H1 (cell line): Measurements from ENCODE around the gene SLC4A1AP. TPM values are rescaled to one million over a fixed set of nuclear protein-coding genes. Genes with fewer than 3 reads are reported as not detected.

Experiments used
- CTCF ChIA-PET: fragments of 300-600 bp; sonication (Branson Sonifier 250); formaldehyde crosslinking; loops from one replicate; lab custom pipeline; 2021; ENCODE audit not compliant: partially characterized antibody; lab: Charles Lee
- POLR2A ChIA-PET: fragments of 300-600 bp; sonication (Branson Sonifier 250); formaldehyde crosslinking; loops from one replicate; lab custom pipeline; 2021; ENCODE audit warnings: inconsistent platforms; ENCODE audit not compliant: partially characterized antibody; lab: Charles Lee
- DNase-seq, 2 experiments: peaks; one replicate each; pipeline versions ENCODE4 v3.0.0 to v3.0.0-alpha.2; 2010 to 2022; ENCODE audit warnings: low spot score in 2 of 2, low read depth in 1 of 2, mixed read lengths in 1 of 2
- FAIRE-seq: peaks from 2 replicates; lab custom pipeline; 2011; peaks lifted over from hg19 to GRCh38; lab: Jason Lieb, UNC
- H2AFZ ChIP-seq: 2 replicates; pipeline ENCODE4 v1.8.1; 2012; ENCODE audit warnings: low read length, inconsistent platforms
- H2AK5ac ChIP-seq: 2 replicates; pipeline ENCODE4 v1.6.1; 2013; ENCODE audit warnings: low read depth, low read length
- H2BK120ac ChIP-seq: replicated peaks from 2 replicates; pipeline ENCODE3; 2013; ENCODE audit warnings: low read depth, low read length, inconsistent platforms
- H2BK12ac ChIP-seq: 2 replicates; pipeline ENCODE4 v1.6.1; 2013; ENCODE audit warnings: low read depth, low read length
- H2BK15ac ChIP-seq: 2 replicates; pipeline ENCODE4 v1.6.1; 2013; ENCODE audit warnings: low read length
- H2BK20ac ChIP-seq: 2 replicates; pipeline ENCODE4 v1.6.1; 2013; ENCODE audit warnings: low read length
- H2BK5ac ChIP-seq: 2 replicates; pipeline ENCODE4 v1.6.1; 2013; ENCODE audit warnings: low read depth, low read length
- H3K14ac ChIP-seq: 2 replicates; pipeline ENCODE4 v1.6.1; 2013; ENCODE audit warnings: inconsistent platforms; ENCODE audit not compliant: insufficient read length
- H3K18ac ChIP-seq: 2 replicates; pipeline ENCODE4 v1.6.1; 2013; ENCODE audit warnings: low read length; ENCODE audit errors: extremely low read depth
- H3K23ac ChIP-seq: 2 replicates; pipeline ENCODE4 v1.6.1; 2013; ENCODE audit warnings: inconsistent platforms; ENCODE audit not compliant: insufficient read length
- H3K23me2 ChIP-seq: 2 replicates; pipeline ENCODE4 v1.6.1; 2013; ENCODE audit warnings: low read depth, low read length
- H3K27ac ChIP-seq: 2 replicates; pipeline ENCODE4 v1.6.1; 2011; ENCODE audit warnings: low read depth, low read length, inconsistent platforms
- H3K27me3 ChIP-seq, 4 experiments: replicated peaks in 1 of 4; 1 replicate in 1 of 4; 2 replicates in 3 of 4; pipeline versions ENCODE4 v1.6.1 to v1.8.1; 2011 to 2013; ENCODE audit warnings: low read length in 3 of 4, mild to moderate bottlenecking in 3 of 4, inconsistent platforms in 2 of 4, mixed read lengths in 2 of 4, moderate library complexity in 1 of 4; ENCODE audit not compliant: control insufficient read depth in 3 of 4, insufficient read depth in 3 of 4; ENCODE audit errors: extremely low read depth in 1 of 4
- H3K36me3 ChIP-seq, 4 experiments: 2 replicates each; pipeline versions ENCODE4 v1.6.1 to v1.8.1; 2011 to 2013; ENCODE audit warnings: mild to moderate bottlenecking in 4 of 4, low read length in 3 of 4, moderate library complexity in 2 of 4, control low read depth in 1 of 4, inconsistent platforms in 1 of 4; ENCODE audit not compliant: insufficient read depth in 4 of 4, control insufficient read depth in 2 of 4
- H3K4ac ChIP-seq: replicated peaks from 2 replicates; pipeline ENCODE3; 2013; ENCODE audit warnings: low read length, low read depth, mixed read lengths, inconsistent platforms; ENCODE audit not compliant: insufficient read length
- H3K4me1 ChIP-seq, 4 experiments: replicated peaks in 1 of 4; 1 replicate in 1 of 4; 2 replicates in 3 of 4; pipeline versions ENCODE4 v1.6.1 to v1.8.1; 2011 to 2013; ENCODE audit warnings: low read length in 3 of 4, inconsistent platforms in 2 of 4, mixed read lengths in 1 of 4; ENCODE audit not compliant: insufficient read depth in 4 of 4, control insufficient read depth in 3 of 4
- H3K4me2 ChIP-seq, 2 experiments: 2 replicates each; pipeline versions ENCODE4 v1.6.1 to v1.8.1; 2011 to 2013; ENCODE audit warnings: low read depth in 2 of 2, low read length in 2 of 2, control low read depth in 1 of 2, inconsistent platforms in 1 of 2, mild to moderate bottlenecking in 1 of 2; ENCODE audit not compliant: insufficient read depth in 1 of 2
- H3K4me3 ChIP-seq, 4 experiments: fragments of 200-600, 300-600 bp in 1 of 4; sonication (generic), shearing (Covaris generic), sonication (Bioruptor Twin) in 1 of 4; 2 replicates each; pipeline versions ENCODE4 v1.5.1 to v1.8.1; 2011 to 2016; ENCODE audit warnings: low read length in 4 of 4, low read depth in 3 of 4, control low read depth in 2 of 4, inconsistent platforms in 2 of 4, mild to moderate bottlenecking in 2 of 4, mixed read lengths in 1 of 4, moderate library complexity in 1 of 4; ENCODE audit not compliant: insufficient read depth in 2 of 4; ENCODE audit errors: extremely low read depth in 1 of 4
- H3K56ac ChIP-seq: replicated peaks from 2 replicates; pipeline ENCODE3; 2013; ENCODE audit warnings: low read depth, mild to moderate bottlenecking, mixed read lengths, low read length, inconsistent platforms; ENCODE audit not compliant: insufficient read length
- H3K79me1 ChIP-seq: 2 replicates; pipeline ENCODE4 v1.6.1; 2013; ENCODE audit warnings: low read depth, low read length, control low read depth
- H3K79me2 ChIP-seq, 2 experiments: 2 replicates each; pipeline versions ENCODE4 v1.6.1 to v1.8.1; 2012 to 2013; ENCODE audit warnings: low read length in 2 of 2, mild to moderate bottlenecking in 2 of 2, inconsistent platforms in 1 of 2; ENCODE audit not compliant: insufficient read depth in 2 of 2, control insufficient read depth in 1 of 2
- H3K9ac ChIP-seq, 4 experiments: replicated peaks in 1 of 4; 1 replicate in 1 of 4; 2 replicates in 3 of 4; pipeline versions ENCODE4 v1.6.1 to v1.8.1; 2011 to 2013; ENCODE audit warnings: low read depth in 3 of 4, low read length in 3 of 4, control low read depth in 2 of 4, mild to moderate bottlenecking in 2 of 4, moderate library complexity in 2 of 4, inconsistent platforms in 1 of 4; ENCODE audit errors: extremely low read depth in 1 of 4
- H3K9me3 ChIP-seq, 2 experiments: 2 replicates each; pipeline versions ENCODE4 v1.6.1 to v1.8.1; 2012 to 2013; ENCODE audit warnings: mild to moderate bottlenecking in 2 of 2, moderate library complexity in 2 of 2, control low read depth in 1 of 2, inconsistent platforms in 1 of 2, low read depth in 1 of 2, low read length in 1 of 2, mixed read lengths in 1 of 2; ENCODE audit not compliant: insufficient read depth in 2 of 2
- H4K20me1 ChIP-seq, 2 experiments: replicated peaks in 1 of 2; 2 replicates each; pipeline versions ENCODE3 to v1.8.1; 2011 to 2013; ENCODE audit warnings: inconsistent platforms in 2 of 2, low read length in 2 of 2, mild to moderate bottlenecking in 1 of 2; ENCODE audit not compliant: insufficient read depth in 2 of 2, control insufficient read depth in 1 of 2
- H4K5ac ChIP-seq: 2 replicates; pipeline ENCODE4 v1.6.1; 2013; ENCODE audit warnings: low read length, low read depth, mixed read lengths, inconsistent platforms; ENCODE audit not compliant: insufficient read length
- H4K8ac ChIP-seq: 2 replicates; pipeline ENCODE4 v1.8.0; 2013; ENCODE audit warnings: mild to moderate bottlenecking, moderate library complexity, low read length, inconsistent platforms; ENCODE audit not compliant: insufficient read depth; ENCODE audit errors: extremely low read depth
- H4K91ac ChIP-seq: replicated peaks from 2 replicates; pipeline ENCODE3; 2013; ENCODE audit warnings: low read length, mixed read lengths, inconsistent platforms; ENCODE audit not compliant: insufficient read length
- SIN3A ChIP-seq, 2 experiments: IDR thresholded peaks in 1 of 2; conservative IDR thresholded peaks in 1 of 2; 2 replicates each; pipeline ENCODE4 v1.6.1; 2011 to 2012; ENCODE audit warnings: low read length in 2 of 2, improper control_type of control experiment in 1 of 2, low read depth in 1 of 2, mild to moderate bottlenecking in 1 of 2
- ZNF274 ChIP-seq: IDR thresholded peaks from 2 replicates; pipeline ENCODE4 v1.7.0; 2012; ENCODE audit warnings: low read length, borderline replicate concordance; ENCODE audit errors: extremely low read depth
- WGBS, 2 experiments: shearing (Covaris generic) in 1 of 2; methylation state at CpG; one replicate each; pipeline versions ENCODE4 v1.1.6 to v1.1.7; 2013 to 2015; ENCODE audit warnings: low lambda C conversion rate in 2 of 2, mixed read lengths in 2 of 2, inconsistent platforms in 1 of 2, low coverage in 1 of 2, missing lambda C conversion rate in 1 of 2; ENCODE audit not compliant: insufficient replicate concordance in 2 of 2, insufficient coverage in 1 of 2, insufficient read length in 1 of 2; ENCODE audit errors: extremely low coverage in 1 of 2, missing lambda C conversion rate in 1 of 2; 5-methylcytosine and 5-hydroxymethylcytosine counted together
- polyA plus RNA-seq, 7 experiments: library from polyadenylated mRNA; depleted of rRNA in 3 of 7; stranded (reverse) in 5 of 7; unstranded in 2 of 7; fragments of >200 nt in 5 of 7; fragments of 200-250 nt in 2 of 7; gene quantifications; 1 replicate in 5 of 7; 2 replicates in 1 of 7; 4 replicates in 1 of 7; pipeline versions ENCODE4 v1.2.1 to v1.2.3, GENCODE V29; 2011 to 2013; ENCODE audit warnings: missing spikeins in 2 of 7, mixed read lengths in 2 of 7
- total RNA-seq: library from RNA; stranded (reverse); fragmentation: NEBNext Ultra II Directional; extraction: Animal tissue kit (Norgen Biotek cat#: 25700); gene quantifications from 2 replicates; pipeline ENCODE4 v1.2.1, GENCODE V29; 2021

The SLC4A1AP gene
- total and polyA plus RNA-seq, 2 of the 8 experiments (the other 6 are each of a cell fraction or from before 2014, with no cell fraction given), result 8.1 to 18.4 TPM

DNA sequence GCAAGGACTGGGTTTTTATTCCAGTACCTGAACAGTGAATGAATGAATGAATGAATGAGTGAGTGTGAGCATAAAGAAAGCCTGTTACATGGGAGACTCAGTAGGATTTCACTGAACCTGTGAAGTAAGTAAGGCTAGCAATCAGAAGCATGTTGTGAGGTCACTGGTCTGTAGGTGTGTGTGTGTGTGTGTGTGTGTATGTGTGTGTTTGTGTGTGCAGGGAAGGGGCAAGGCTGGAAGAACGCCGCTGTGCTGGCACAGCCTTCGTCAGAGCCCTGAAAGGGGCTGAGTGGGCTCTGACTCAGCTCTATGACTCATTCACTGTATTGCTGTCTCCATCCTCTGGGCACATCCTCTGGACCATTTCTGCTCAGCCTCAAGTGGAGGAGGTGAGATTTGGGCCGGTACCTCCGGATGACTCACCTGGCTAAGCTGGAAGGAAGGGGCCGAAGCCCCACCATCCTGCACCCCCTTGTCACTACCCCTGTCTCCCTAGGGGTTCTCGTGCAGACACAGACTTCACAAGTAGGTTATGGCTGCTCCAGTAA, 56.4 kb downstream of the SLC4A1AP start:
- no peak overlapping the region for H3K4me2 ChIP-seq
- TF ChIP-seq SIN3A (conservative IDR thresholded peaks at IDR 0.05 in 1 of 2, IDR thresholded peaks at IDR 0.05 in 1 of 2; ENCODE audit: low read depth in 1 of 2, low read length in 2 of 2) (no peak), ZNF274 (no peak)
- TF ChIP-seq, all 59 proteins: peak for 0
- Histone ChIP-seq H3K27ac (no peak overlapping the region), H3K9ac (no peak overlapping the region), H4K91ac (no peak overlapping the region), H3K27me3 (no peaks in the 10 kb centered on the region), H3K9me3 (no peaks in the 10 kb centered on the region), H3K23me2 (peaks cover 10% of the 10 kb centered on the region; the same call in 1 of the 2 replicates), H2BK12ac (no peak overlapping the region), H3K14ac (no peak overlapping the region), H2BK120ac (no peak overlapping the region), H3K4me3 (no peak overlapping the region), H3K4me1 (peaks cover 7 to 26% (median 13%) of the 10 kb centered on the region in 4 experiments), H3K56ac (no peak overlapping the region), H3K18ac (no peak overlapping the region), H2AFZ (no peak overlapping the region), H2BK15ac (no peak overlapping the region), H3K79me1 (no peaks in the 10 kb centered on the region), H2AK5ac (peak overlapping the region; percentile 43; the same call in 1 of the 2 replicates), H2BK5ac (no peak overlapping the region), H4K5ac (no peak overlapping the region), H4K20me1 (no peaks in the 10 kb centered on the region), H3K79me2 (no peaks in the 10 kb centered on the region), H3K36me3 (no peaks in the 10 kb centered on the region), H4K8ac (no peak overlapping the region), H3K23ac (no peak overlapping the region), H2BK20ac (no peak overlapping the region), H3K4ac (no peak overlapping the region)
- 95% methylated on average over 7 of the region's 7 CpGs; no CpG with 5 or more reads in 1 of the 2 experiments for WGBS, 2 experiments
- no peak for DNase-seq
- ChIA-PET POLR2A (interaction anchor here (1.1 kb wide), 1 partner anchor 32 kb away, joined by 4 read pairs; no protein-coding TSS in a partner anchor), CTCF (interaction anchor here (1.0 kb wide), 1 partner anchor 36 kb away, joined by 4 read pairs; no protein-coding TSS in a partner anchor)
- no peak for FAIRE-seq
